Measurements from ENCODE around the gene HMCN1. TPM values are rescaled to one million over a fixed set of nuclear protein-coding genes. Genes with fewer than 3 reads are reported as not detected.

The HMCN1 gene
- total RNA-seq, 4 donors from 2014 or later = 9.2 to 15.1 (median 13.8) TPM

DNA sequence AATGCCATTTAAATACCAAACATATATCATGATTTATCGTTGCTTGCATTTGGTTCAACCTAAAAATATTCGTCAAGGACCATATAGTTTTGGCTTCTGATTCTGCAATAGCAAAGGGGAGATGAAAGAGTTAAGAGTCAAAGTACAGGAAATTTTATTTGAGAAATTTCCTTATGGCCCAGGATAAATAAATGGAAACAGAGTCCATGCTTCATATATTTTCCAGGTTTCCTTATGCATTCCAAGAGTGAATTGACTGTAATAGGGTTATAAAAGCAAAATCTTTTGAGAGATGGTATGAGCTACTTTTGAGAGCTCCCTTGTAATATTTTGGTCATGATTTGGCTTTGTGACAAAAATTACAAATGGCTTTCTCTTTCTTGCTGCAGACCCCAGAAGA lies 140.1 kb downstream of the HMCN1 start:
- TF ChIP-seq, protein P1, sequence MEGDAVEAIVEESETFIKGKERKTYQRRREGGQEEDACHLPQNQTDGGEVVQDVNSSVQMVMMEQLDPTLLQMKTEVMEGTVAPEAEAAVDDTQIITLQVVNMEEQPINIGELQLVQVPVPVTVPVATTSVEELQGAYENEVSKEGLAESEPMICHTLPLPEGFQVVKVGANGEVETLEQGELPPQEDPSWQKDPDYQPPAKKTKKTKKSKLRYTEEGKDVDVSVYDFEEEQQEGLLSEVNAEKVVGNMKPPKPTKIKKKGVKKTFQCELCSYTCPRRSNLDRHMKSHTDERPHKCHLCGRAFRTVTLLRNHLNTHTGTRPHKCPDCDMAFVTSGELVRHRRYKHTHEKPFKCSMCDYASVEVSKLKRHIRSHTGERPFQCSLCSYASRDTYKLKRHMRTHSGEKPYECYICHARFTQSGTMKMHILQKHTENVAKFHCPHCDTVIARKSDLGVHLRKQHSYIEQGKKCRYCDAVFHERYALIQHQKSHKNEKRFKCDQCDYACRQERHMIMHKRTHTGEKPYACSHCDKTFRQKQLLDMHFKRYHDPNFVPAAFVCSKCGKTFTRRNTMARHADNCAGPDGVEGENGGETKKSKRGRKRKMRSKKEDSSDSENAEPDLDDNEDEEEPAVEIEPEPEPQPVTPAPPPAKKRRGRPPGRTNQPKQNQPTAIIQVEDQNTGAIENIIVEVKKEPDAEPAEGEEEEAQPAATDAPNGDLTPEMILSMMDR (IDR thresholded peaks at IDR 0.05; ENCODE audit: low read depth) = no peak

DNA sequence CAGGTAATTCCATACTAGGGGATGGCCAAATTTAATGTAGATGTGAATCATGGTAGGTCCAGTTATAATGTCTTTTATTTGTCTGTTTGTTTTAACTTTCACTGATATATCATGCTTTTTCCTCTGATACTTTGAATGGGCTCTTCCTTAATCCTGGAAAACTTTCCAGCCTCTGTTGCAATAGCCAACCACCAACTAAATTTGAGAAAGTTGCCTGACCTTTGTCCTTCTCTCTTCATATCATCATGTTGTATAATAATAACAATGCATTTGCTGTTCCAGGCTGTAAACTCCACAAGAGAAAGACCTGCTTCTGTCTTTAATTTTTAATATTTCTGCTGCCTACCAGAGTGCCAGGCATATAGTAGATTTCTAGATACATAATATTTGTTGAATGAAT lies 146.1 kb downstream of the HMCN1 start:
- TF ChIP-seq, protein P1 (IDR thresholded peaks at IDR 0.05; ENCODE audit: low read depth) = no peak

DNA sequence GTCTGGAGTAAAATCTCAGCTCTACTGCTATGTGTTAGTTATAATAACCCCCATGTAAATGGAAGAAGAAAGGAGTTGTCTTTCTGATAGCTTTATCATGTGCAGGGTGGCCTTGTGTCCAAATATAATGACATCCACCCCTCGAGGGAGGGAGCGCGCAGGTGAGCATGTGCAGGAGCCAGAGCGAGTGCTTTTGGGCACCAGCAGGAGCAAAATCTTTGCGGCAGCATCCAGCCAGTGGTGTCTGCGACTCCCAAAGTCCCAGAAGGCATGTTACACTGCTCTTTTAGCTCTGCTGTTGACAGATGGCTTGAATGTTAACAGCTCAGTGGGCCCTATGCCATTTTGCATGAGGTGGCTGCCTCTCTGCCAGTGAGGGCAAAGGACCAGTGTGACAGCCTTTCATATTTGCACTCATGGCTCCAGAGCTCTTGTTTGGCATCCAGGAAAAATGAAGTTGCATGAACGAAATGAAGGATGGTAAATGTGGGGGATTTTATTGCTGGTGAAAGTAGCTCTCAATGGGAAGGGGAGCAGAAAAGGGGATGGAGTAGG lies 146.7 kb downstream of the HMCN1 start:
- TF ChIP-seq, protein P1 (IDR thresholded peaks at IDR 0.05; ENCODE audit: low read depth) = no peak

DNA sequence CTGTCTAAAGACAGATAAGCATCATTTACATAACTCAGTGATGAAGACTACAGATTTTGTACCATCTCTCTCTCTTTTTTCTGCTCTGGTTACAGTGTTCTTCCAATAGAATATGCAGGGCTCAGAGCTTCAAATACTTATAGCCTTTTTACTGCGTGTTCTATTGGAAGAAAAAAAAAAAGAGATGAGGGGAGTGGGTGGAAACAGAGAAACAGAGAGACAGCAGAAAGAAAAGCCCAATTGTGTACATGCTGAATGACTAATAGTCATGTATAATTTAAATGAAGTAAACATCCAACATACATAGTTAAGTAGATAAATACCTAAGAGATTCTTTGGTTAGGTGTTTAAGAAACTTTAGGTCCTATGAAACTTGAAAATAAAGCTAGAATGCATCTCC lies 151.9 kb downstream of the HMCN1 start:
- TF ChIP-seq, protein P1 (IDR thresholded peaks at IDR 0.05; ENCODE audit: low read depth) = no peak

DNA sequence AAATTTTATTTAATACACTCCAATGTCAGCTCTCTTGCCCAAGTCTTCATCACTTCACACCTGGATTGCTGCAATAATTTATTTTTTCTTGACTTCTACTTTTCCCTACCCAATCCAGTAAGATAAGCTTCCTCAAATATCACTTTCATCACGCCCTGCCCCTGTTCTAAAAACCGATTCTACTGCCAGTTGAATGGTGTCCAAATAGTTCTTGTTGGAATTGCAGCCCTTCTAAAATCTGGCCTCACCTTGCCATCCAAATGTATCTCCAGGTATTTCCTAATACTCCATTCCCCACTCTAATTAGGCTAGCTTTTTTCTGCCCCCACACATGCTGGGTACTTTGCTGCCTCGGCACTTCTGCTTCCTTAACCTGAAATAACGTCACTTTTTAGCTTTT lies 152.5 kb downstream of the HMCN1 start:
- TF ChIP-seq, protein P1 (IDR thresholded peaks at IDR 0.05; ENCODE audit: low read depth) = no peak

DNA sequence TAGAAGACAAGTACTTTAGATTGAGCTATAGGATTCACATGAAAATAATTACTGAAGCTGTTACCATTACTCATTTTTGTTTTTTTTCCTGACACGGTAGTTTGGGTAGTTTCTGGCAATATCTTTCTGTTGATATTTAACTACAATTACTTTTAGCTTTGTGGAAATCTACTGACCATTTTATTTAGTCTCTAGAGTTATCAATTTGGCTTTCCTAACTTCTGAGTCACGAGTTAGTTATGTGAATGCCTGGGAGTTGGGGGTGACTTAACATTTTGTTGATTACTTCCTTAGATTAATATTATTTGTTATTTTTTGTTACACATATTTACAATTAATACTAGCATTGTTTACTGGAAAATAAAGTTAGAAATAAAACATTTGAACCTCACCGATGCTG lies 160.6 kb downstream of the HMCN1 start:
- TF ChIP-seq, protein P1 (IDR thresholded peaks at IDR 0.05; ENCODE audit: low read depth) = no peak

DNA sequence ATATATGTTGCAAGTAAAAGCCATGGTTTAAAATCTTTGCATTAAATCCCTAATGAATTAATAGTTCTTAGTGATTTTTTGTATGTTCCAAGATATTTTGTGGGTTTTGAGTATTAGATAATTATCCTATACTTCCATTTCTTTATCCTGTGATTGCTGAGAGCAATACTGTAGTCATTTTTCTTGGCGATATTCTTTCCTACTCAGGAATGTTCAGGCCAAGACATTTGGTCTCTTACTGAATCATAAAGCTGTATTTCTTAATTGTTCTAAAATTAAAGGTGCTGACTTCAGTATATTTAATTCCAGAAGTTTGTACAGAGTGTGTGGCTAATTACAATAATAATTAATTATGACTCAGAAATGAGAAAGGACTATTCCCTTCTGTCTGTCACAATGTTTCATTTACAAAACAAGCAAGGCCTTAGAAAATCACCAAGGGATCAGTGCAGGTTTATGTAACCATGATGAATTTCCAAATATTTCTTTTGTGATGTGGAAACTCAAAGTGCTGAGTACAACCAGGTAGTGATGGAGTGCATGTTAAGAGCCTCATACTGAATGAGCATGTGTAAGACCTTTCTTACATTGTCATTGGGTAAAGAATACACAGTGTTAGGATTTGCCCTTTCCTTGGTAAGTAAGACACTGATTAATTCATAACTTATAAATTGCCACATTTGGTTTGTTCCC lies 161.2 kb downstream of the HMCN1 start:
- TF ChIP-seq, protein P1 (IDR thresholded peaks at IDR 0.05; ENCODE audit: low read depth) = no peak
